HG03039 (cell line): ENCODE measurements around the gene MARK4.
"Not testable (repeated sequence)": the region's sequence is repeated elsewhere in the genome, so short reads cannot be mapped to it uniquely, and the experiment has no call there.

Experiments
- ATAC-seq: cut with Tn5 transposase; IDR thresholded peaks from one replicate; pipeline ENCODE4 v1.9.1; 2021; ENCODE audit warnings: mild to moderate bottlenecking, moderate library complexity; ENCODE audit not compliant: unreplicated experiment

The MARK4 gene

DNA sequence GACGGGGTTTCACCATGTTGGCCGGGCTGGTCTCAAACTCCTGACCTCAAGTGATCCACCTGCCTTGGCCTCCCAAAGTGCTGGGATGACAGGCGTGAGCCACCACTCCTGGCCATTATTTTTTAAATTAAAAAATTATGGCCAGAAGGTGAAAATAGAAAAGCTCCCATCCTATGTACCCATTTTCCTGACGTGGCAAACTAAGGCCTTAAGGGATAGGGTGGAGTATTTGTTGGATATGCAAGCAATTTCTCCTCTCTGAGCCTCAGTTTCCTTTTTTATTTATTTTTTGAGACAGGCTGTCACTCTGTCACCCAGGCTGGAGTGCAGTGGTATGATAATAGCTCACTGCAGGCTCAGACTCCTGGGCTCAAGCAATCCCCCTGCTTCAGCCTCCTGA, 83.8 kb downstream of the MARK4 start:
- ATAC-seq = not testable (repeated sequence)

DNA sequence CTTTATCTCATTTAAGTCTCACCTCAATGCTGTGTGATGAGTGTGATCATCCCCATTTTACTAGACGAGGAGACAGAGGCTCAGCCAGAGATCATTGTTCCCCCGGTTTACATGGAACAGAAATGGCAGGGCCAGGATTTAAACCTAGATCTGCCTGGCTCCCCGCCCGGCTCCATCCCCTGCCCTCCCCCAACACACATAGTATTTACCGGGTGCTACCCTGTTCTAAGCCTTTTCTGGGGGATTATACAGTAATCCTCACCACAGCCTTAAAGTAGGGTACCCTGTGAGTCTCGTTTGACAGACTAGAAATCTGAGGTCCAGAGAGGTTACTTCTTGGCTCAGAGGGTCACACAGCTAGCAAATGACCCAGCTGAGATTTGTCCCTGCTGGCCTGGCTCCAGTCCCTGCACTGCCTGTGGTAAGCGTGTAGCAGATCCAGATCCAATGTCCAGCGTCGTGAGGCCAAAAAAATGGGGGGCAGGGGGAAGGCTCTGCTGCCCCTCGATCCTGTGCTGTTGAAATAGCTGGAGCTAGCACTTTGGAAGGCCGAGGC, 85.7 kb downstream of the MARK4 start:
- no peak for ATAC-seq

DNA sequence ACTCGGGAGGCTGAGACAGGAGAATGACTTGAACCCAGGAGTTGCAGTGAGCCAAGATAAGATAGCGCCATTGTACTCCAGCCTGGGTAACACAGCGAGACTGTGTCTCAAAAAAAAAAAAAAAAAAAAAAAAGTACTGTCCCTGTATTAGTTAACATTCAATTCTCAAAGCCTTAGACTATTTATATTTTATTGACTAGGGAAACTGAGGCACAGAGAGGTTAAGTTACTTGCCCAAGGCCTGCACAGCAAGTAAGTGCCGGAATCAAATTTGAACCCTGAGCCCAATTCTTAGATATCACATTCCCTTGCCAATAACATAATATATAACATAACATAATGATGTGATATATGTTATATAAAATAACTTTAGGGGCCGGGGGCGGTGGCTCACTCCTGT, 88.6 kb downstream of the MARK4 start:
- ATAC-seq = no peak

DNA sequence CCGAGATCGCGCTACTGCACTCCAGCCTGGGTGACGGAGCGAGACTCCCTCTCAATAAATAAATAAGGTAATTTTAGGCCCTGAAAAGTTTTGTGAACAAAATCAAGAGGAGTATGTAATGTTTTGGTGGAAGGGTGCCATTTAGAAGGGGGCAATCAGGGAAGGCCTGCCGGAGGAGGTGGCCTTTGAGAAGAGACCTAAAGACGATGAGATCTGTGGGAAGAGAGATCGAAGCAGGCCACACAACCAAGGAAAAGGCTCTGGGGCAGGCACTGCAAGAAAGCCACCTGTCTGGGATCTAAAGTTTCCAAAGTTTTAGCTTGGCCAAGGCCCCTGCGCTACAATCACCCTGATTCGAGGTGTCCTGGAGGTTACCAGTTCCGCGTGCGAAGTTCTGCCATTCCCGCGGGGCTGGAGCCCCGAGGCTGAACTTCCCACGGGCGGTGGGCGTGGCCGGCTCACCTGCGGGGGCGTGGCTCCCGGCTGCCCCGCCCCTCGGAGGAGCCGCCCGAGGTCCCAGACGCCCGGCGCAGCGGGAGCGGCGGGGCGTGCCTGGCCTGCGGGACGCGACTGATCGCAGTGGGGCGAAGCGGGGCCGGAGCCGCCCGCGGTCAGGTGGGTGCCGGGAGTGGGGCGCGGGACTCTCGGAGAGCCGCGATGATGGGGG, 89.3 kb downstream of the MARK4 start, which contains the start of gene KLC3:
TSS of gene KLC3 (plus strand) at position 519 of the 667 bp plus-strand sequence. CDS start 4,792 bp downstream, outside the sequence.
- ATAC-seq = no peak

DNA sequence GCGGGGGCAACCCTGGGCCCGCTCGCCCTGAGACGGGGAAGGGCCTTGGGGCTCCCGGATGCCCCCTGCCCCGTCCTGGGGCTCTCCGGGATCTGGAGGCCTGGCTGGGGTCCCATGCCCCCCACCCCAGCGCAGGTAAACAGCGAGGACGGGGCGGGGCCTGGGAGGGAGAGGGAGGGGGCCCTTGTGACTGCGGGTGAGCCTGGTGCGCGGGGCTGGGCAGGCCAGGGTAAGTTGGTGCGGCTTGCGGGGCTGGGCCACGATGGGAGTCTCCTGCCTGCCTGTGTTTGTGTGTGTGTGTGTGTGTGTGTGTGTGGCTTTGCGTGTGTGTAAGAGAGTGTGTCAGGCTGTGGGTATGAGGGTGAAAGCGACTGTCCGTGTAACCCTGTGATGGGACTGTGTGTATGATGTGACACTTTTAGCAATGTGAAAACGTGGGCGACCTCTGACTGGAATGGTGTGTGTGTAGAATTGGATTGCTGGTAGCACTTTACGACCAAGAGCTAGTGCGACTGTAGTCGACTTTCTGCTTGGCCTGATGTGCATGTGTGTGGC, 89.9 kb downstream of the MARK4 start:
- ATAC-seq = no peak

DNA sequence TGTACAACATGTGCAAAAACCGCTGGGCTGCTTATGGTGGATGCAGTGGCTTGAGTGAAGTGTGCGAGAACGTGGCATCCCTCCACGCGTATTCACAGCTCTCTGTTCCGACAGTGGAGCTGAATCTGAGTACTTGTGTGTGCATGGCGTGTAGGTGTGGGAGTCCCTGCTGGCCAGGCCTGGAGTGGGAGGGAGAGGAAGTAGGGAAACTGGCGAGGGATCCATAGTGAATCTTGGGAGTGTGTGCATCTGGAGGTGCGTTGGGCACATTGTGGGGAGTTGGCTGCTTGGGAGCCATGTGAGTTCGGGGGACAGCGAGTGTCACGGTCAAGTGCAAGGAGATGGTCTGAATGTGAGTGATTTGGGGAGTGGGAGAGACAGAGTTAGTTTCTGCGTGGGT, 91.8 kb downstream of the MARK4 start:
- no peak for ATAC-seq

DNA sequence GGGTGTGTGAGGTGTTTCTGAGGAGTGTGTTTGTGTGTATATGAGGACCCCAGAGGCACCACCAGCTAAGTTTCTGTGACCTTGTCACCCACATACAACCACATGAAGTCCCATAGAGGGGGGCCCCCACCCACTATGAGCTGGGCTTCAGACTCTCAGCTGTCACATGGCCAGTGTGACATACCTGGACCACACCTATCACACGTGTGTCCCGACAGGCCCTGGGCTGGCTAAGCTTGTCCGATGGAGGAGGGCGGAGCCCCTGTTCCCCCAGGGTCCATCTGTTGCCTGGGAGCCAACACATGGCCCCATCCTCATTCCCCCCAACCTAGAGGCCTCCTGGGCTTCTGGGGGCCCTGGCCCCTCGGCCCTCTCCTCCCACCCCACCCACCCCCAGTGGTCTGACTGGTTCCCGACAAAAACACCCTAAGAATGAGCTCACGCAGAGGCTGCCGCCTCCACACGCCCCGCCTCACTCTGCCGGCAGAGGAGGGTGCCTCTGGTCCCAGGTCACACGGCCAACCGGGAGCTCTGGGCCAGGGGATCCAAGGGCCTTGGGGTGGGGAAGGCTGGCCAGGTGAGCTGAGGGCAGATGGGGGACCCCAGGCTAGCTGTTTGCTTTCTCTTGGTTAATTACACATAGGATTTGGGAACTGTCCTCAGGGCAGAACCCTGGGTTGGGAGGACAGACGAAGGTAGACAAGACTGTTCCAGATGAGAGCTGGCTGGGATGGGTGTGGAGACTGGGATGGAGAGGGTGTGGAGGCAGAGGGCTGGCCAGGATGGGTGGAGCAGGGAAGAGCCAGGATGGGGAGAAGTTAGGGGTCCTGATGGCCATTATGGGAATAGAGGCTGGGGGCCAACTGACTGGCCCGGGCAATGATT, 93.8 kb downstream of the MARK4 start:
- no peak for ATAC-seq

DNA sequence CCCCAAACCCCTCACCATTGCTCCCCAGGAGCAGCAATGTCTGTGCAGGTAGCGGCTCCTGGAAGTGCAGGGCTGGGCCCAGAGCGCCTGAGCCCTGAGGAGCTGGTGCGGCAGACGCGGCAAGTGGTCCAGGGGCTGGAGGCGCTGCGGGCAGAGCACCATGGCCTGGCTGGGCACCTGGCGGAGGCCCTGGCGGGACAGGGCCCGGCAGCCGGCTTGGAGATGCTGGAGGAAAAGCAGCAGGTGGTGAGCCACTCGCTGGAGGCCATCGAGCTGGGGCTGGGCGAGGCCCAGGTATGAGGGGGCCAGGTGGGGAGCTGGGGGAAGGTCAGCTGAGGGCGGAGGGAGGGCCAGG, 94.4 kb downstream of the MARK4 start:
- ATAC-seq = no peak

DNA sequence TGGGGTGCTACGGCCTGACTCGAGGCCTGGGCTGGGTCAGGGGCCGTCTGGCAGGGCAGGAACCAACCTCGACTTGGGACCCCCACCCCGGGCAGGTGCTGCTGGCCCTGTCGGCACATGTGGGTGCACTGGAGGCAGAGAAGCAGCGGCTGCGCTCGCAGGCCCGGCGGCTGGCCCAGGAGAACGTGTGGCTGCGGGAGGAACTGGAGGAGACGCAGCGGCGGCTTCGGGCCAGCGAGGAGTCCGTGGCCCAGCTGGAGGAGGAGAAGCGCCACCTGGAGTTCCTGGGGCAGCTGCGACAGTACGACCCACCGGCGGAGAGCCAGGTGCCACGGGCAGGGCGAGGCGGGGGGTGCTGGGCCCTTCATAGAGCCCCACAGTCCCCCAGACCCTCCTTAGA, 95.4 kb downstream of the MARK4 start:
- no peak for ATAC-seq

DNA sequence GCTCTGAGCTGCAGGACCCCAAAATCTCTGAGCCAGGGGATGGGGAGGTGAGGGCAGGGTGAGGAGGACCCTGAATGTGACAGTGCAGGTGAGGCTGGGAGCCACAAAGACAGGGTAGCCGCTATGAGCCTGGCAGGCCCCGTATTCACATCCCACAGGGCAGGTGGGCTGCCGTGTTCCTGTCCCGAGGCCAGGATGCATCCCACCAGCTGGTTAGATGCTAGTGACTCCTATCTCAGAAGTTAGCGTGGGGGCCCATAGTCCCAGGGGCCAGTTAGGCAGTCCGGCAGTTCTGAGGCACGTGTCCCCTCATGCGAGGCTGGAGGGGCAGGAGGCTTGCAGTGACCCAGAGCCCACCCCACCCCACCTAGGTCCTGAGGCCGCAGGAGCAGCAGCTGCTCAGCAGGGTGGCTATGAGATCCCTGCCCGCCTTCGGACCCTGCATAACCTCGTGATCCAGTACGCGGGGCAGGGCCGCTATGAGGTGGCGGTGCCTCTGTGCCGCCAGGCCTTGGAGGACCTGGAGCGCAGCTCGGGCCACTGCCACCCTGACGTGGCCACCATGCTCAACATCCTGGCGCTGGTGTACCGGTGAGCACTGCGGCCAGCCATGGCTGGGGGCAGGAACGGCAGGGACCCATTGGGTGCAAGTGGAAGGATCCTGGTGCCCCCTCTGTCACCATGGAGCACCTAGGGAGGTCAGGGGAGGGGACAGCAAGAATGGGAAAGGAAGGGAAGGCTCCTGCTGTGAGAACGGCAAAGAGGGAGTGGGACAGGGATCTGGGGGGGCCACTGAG, 96.7 kb downstream of the MARK4 start:
- no peak for ATAC-seq

DNA sequence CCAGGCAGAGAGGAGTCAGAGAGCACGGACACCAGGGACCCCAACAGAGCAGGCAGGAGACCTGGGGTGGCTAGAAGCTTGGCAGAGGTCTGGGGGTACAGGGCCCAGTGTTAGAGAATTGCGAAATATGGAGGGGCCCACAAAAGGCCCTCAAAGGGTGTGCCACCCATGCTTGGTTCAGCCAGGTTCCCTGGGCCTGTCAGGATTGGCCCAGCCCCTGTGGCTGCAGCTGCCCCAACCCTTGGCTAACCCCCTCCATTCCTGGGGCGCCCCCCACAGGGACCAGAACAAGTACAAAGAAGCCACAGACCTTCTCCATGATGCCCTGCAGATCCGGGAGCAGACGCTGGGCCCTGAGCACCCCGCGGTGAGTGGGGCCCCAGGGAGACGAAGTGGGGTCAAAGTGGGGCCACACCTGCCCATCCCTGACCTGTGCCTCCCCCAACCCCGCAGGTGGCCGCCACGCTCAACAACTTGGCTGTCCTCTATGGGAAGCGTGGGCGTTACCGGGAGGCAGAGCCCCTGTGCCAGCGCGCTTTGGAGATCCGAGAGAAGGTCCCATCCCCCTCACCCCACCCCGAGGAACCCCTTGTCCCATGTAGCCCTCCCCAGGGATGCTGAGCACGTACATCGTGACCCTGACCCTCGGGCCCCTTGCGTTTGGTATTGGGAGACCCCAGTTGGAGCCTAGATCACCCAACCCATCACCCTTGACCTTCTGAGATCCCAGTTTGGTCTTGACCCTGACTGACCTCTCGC, 97.5 kb downstream of the MARK4 start:
- no peak for ATAC-seq

DNA sequence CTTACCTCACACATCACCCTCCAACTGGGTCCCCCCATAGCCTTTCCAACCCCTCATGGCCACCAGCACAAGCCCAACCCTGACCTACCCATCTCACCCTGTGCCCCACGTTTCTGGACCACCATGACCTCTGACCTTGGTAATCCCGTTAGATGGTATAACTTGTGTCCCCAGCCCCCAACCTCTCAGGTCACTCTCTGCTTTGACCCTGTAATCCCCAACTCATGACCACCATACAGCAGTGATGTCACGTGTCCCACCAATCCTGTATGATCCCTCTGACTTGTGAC, 98.0 kb downstream of the MARK4 start:
- ATAC-seq = no peak

DNA sequence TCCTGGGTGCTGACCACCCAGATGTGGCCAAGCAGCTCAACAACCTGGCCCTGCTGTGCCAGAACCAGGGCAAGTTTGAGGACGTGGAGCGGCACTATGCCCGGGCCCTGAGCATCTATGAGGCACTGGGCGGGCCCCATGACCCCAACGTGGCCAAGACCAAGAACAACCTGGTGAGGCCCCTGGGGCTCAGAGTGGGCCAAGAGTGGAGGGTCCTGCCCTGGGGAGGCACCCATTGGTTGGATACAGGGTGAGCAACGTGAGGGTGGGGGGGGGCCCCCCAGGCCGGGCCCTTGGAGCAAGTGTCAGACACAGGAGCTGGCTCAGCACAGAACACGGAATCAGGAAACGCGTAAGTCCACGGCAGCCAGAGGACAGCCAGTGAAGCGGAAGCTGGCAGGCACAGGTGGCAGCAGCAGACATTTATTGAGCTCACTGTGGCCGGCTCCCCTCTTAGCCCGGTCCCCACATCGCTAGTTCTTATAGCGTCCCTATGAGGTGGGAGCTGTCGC, 98.4 kb downstream of the MARK4 start:
- no peak for ATAC-seq

DNA sequence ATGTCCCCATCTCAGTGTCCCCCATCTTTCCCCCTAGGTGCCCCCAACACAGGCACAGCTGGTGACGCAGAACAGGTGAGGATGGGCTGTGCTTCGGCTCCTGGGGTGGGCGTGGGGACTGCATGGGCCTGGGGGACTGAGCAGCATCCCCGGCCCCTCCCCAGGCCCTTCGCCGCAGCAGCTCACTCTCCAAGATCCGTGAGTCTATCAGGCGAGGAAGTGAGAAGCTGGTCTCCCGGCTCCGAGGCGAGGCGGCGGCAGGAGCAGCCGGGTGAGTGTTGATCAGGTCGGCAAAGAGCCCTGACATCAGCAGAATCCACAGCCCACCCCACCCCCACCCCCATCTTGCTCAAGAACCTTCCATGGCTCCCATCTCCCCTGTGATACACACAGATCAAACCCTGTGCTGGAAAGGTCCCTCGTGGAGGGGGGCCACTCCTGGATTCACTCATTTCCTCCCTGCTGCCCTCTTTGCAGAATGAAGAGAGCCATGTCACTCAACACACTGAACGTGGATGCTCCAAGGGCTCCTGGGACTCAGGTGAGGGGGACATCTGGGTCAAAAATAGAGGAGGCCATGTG, 99.5 kb downstream of the MARK4 start:
- no peak for ATAC-seq

DNA sequence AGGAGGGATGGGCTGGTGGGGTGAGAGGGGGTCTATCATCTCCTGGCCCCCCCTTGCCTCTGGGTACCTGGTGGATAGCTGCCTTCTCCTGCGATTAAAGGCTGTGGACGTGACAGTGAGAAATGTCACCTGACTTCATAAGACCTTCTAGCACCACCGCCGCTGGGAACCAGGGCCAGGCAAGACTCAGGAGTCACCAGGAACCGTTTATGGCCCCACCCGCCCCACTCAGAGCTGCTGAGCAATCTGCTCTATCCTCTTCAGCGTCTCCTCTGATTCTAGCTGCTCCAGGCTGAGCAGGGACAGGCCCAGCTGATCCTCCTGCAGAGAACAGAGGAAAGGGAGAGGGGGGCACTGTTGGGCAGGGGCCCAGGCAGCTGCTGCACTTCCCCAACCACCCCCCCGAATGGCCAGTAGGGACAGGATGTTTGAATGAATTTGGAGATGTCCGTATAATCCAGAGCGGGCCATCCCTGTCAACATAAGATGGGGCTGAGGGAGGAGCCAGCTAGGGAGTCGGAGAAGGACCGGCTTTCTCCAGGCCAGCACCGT, 100.4 kb downstream of the MARK4 start:
- no peak for ATAC-seq

DNA sequence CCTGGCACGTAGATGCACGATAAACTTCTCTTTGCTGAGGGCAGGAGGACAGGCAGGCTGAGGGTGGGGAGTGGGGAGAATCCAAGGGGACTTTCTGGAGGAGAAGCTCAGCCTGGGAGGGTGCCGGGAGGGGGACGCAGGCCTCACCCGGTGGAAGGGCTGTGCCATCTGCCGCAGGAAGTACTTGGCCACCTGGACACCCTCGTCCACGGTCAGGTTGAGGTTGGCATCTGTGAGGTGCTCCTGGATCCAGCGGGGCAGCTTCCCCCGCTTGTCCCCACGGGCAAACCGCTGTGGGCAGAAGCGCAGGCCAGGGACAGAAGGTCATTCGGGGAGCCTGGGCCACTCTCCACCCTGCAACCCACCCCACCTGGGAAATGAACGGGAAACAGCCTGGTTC, 101.0 kb downstream of the MARK4 start:
- no peak for ATAC-seq

DNA sequence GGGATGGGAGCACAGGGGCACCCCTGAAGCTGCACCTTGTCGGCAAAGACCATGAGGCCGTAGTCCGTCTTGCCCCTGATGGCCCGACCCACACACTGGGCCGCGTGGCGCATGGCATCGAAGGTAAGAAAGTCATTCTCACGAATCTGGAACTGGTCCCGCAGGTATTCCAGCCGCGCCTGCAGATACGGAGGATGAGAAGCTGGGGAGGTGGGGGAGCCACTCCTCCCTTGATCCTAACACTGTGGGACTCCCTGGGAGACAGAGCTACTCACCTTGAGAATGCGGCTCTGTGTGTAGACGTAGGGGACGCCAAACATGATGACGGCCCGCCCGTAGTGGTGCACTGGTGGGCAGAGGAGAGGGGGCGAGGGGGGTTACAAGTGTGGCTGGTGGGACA, 101.4 kb downstream of the MARK4 start:
- ATAC-seq = no peak

DNA sequence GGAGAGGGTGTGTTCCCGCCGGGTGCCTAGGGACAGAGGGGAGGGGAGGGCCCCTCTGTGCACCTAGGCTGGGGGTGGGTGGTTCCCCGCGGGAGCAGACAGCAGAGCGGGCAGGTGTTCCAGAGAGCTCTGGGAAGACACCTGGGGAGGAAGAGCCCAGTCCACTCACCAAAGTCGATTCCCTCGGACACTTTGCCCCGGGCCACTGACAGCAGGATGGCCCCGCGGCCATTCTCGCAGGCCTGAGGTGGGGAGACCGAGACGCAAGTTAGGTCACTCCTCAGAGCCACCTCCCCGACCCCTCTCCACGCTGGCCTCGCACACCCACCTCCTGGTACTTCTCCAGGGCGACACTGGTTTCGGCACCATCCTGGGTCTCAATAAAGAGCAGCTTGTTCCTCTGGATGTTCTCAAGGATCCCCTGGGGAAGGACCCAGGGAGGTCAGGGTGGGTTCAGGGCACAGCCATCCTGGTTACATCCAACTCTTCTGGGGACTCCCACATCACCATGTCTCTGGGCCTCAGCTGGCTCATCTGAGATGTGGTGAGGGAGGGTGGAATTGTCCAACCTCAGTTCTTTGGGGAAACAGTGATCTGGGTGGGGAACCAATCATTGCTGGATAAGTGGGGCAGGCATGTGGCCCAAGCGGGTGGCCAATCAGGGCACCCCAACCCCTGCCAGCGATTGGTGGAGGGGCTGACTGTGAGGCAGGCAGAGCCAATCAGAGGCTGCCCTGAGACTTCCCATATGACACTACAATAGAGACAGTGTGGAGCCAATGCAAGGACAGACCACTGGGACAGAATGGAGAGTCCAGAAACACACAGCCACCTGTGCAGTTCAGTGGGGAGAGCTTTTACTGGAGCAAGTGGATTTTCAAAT, 102.1 kb downstream of the MARK4 start:
- no peak for ATAC-seq
